ENCODE data around the gene ESR2.

Gene ESR2

DNA sequence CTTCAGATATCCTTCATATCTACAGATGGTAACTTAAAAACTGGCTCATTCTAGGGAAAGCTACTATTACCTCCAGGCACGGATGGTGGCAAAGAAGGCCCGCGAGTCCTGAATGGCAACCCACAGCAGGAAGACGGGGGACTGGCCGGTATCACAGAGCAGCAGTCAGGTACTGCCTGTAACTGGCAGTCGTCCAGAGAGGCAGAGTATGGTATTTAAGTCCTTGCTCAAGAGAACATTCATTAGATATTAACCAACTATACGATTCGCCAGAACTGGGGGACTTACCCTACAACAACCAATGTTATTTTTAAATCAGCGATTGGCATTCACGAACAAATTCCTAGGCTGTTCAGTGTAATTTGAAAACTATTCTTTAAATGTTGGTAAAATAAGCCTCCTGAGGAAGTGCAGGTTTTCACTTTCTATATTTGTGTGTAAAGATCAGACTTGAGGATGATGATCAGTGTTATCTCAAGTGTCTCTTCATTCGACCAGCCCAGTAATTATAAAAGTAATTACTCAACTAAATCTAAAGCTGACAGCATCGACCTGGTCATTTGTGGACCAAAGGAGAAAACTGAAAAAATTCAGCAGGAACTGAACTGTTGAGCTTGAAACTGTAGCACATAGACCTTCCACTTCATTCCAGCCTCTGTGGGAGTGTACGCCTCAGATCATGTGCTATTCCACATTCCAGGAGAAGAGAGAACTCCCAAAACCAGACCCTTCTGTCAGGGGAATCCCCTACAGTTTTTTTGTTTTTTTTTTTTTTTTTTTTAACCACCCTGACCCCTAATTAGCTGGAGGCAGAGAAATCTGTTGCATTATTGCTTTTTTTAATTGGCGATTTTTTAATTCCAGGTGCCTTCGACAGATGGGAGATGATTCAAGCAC lies 75.6 kb downstream of the ESR2 start:
- DNase-seq, result no peak
- Histone ChIP-seq H3K27ac (no peak overlapping the region), H3K27me3 (replicated peaks) (no peaks in the 10 kb centered on the region), H3K36me3 (replicated peaks) (no peaks in the 10 kb centered on the region), H3K4me3 (ENCODE audit: low read depth, low read length) (no peak overlapping the region)
- in situ Hi-C loops (cut with HindIII; ENCODE audit: low pct_ligation_motif_present, low sequenced_read_pairs), result no loop called here
- TF ChIP-seq, protein P1, sequence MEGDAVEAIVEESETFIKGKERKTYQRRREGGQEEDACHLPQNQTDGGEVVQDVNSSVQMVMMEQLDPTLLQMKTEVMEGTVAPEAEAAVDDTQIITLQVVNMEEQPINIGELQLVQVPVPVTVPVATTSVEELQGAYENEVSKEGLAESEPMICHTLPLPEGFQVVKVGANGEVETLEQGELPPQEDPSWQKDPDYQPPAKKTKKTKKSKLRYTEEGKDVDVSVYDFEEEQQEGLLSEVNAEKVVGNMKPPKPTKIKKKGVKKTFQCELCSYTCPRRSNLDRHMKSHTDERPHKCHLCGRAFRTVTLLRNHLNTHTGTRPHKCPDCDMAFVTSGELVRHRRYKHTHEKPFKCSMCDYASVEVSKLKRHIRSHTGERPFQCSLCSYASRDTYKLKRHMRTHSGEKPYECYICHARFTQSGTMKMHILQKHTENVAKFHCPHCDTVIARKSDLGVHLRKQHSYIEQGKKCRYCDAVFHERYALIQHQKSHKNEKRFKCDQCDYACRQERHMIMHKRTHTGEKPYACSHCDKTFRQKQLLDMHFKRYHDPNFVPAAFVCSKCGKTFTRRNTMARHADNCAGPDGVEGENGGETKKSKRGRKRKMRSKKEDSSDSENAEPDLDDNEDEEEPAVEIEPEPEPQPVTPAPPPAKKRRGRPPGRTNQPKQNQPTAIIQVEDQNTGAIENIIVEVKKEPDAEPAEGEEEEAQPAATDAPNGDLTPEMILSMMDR (IDR thresholded peaks at IDR 0.05; ENCODE audit: low read depth, low read length, missing control alignments), result no peak

- H3K27ac ChIP-seq, result no peak overlapping the region
- no peak overlapping the region for H3K4me3 ChIP-seq (ENCODE audit: low read depth, low read length)
- no peak for DNase-seq
- TF ChIP-seq, protein P1 (IDR thresholded peaks at IDR 0.05; ENCODE audit: low read depth, low read length, missing control alignments), result no peak
- in situ Hi-C loops (cut with HindIII; ENCODE audit: low pct_ligation_motif_present, low sequenced_read_pairs), result no loop called here
- H3K36me3 ChIP-seq (replicated peaks), result no peaks in the 10 kb centered on the region
- no peaks in the 10 kb centered on the region for H3K27me3 ChIP-seq (replicated peaks)
Observed at GRCh38 chr14:64217834-64218233, 76.3 kb downstream of the ESR2 start.

DNA sequence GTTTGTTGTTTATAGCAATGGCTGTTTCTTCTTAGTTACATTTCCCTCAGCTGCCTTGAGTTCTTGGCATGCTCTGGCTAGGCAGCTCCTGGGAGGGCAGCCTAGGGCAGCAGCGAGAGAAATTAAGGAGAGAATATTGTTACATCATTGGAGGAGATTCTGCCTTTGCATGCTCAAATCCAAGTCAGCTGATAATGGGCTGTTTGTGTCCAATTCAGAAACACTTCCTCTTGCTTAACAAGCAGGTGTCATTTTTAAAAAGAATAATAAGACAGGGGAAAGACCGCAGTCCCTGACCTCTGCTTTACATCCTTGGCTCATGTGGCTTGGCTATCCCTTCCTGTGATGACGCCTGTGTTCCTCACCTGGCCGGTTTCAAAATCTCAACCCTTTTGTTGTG lies 76.9 kb downstream of the ESR2 start:
- in situ Hi-C loops (cut with HindIII; ENCODE audit: low pct_ligation_motif_present, low sequenced_read_pairs), result no loop called here
- Histone ChIP-seq H3K27me3 (replicated peaks) (no peaks in the 10 kb centered on the region), H3K27ac (no peak overlapping the region), H3K4me3 (ENCODE audit: low read depth, low read length) (no peak overlapping the region), H3K36me3 (replicated peaks) (no peaks in the 10 kb centered on the region)
- TF ChIP-seq, protein P1 (IDR thresholded peaks at IDR 0.05; ENCODE audit: low read depth, low read length, missing control alignments), result no peak
- no peak for DNase-seq

DNA sequence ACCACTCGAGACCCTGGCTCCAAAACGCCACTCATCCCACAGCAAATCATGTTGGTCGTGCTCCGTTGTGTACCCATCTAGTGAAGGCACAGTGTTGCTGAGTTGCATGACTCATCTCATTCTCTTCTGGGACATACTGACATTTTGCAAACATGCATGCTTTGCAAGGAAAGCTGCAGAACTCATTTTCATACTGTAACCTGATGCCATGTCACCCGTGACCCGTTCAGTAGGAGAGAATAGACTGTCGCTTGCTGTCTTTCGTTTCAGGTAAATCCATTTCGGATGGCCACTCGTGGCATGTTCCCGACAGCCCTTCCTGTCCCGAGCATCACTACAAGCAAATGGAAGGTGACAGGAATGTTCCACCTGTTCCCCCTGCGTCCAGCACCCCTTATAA lies 78.2 kb downstream of the ESR2 start:
- in situ Hi-C loops (cut with HindIII; ENCODE audit: low pct_ligation_motif_present, low sequenced_read_pairs), result no loop called here
- no peaks in the 10 kb centered on the region for H3K36me3 ChIP-seq (replicated peaks)

DNA sequence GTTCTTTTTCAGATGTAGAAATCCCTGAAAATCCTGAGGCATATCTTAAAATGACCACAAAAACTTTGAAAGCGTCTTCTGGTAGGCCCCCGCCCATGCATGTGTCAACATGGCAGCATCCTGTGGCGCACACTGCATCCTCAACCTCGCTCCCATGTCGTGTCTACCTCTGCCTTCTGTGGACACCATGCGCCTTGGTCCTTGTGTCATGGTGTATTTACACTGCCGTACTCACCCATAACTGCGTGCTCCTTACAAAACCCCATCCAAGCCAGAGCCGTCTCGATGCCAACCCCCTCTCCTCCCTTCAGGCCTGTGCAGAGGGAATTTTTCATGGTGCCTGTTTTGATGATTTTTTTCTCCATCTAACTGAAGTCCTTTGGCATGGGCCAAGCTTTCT lies 78.9 kb downstream of the ESR2 start:
- TF ChIP-seq, protein P1 (IDR thresholded peaks at IDR 0.05; ENCODE audit: low read depth, low read length, missing control alignments), result no peak
- Histone ChIP-seq H3K27ac (no peak overlapping the region), H3K27me3 (replicated peaks) (no peaks in the 10 kb centered on the region), H3K36me3 (replicated peaks) (no peaks in the 10 kb centered on the region), H3K4me3 (ENCODE audit: low read depth, low read length) (no peak overlapping the region)
- DNase-seq, result no peak
- in situ Hi-C loops (cut with HindIII; ENCODE audit: low pct_ligation_motif_present, low sequenced_read_pairs), result no loop called here

More for the DNA sequence above, 78.2 kb downstream of the ESR2 start:
- no peak for DNase-seq
- TF ChIP-seq, protein P1 (IDR thresholded peaks at IDR 0.05; ENCODE audit: low read depth, low read length, missing control alignments), result no peak
- Histone ChIP-seq H3K27ac (no peak overlapping the region), H3K27me3 (replicated peaks) (no peaks in the 10 kb centered on the region), H3K4me3 (ENCODE audit: low read depth, low read length) (no peak overlapping the region)

Data from brain microvascular endothelial cell (primary cell).